Activated naive CD4-positive, alpha-beta T cell treated with anti-CD3 and anti-CD28 coated beads, Interleukin-2, amount 50 U/mL, for 24 hours (primary cell): ENCODE measurements around the gene PPFIA4.

Experiments used
- H3K27ac Mint-ChIP-seq: one replicate; pipeline ENCODE4 v1.8.0; 2021; ENCODE audit warnings: mild to moderate bottlenecking, mixed read lengths
- H3K27me3 Mint-ChIP-seq: one replicate; pipeline ENCODE4 v1.8.0; 2021; ENCODE audit warnings: mixed read lengths
- H3K36me3 Mint-ChIP-seq: one replicate; pipeline ENCODE4 v1.8.0; 2021; ENCODE audit warnings: mixed read lengths
- H3K4me1 Mint-ChIP-seq: one replicate; pipeline ENCODE4 v1.8.0; 2021; ENCODE audit warnings: mixed read lengths
- H3K4me3 Mint-ChIP-seq: one replicate; pipeline ENCODE4 v1.8.0; 2021; ENCODE audit warnings: mild to moderate bottlenecking, mixed read lengths
- H3K9me3 Mint-ChIP-seq: one replicate; pipeline ENCODE4 v1.8.0; 2021; ENCODE audit warnings: mixed read lengths

The PPFIA4 gene

DNA sequence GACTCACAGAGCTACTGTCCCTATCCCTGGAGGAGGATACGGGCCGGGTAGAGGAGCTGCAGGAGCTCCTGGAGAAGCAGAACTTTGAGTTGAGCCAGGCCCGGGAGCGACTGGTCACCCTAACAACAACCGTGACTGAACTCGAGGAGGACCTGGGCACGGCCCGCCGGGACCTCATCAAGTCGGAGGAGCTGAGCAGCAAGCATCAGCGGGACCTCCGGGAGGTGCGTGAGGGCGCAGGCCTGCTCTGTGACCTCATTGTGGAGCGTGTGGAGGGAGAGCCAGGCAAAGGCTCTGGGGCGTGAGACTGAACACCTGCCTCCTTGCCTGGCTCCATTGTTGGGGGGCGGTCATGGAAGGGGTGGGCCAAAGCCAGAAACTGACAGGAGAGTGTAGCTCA is 19.0 kb downstream of the PPFIA4 start:
- no peak overlapping the region for H3K4me3 Mint-ChIP-seq
- H3K27ac Mint-ChIP-seq, result no peak overlapping the region
- no peaks in the 10 kb centered on the region for H3K36me3 Mint-ChIP-seq
- no peaks in the 10 kb centered on the region for H3K4me1 Mint-ChIP-seq
- H3K9me3 Mint-ChIP-seq, result no peaks in the 10 kb centered on the region
- H3K27me3 Mint-ChIP-seq, result no peaks in the 10 kb centered on the region

GRCh38 chr1:203045821-203046594 is 19.7 kb downstream of the PPFIA4 start:
- H3K27me3 Mint-ChIP-seq, result no peaks in the 10 kb centered on the region

DNA sequence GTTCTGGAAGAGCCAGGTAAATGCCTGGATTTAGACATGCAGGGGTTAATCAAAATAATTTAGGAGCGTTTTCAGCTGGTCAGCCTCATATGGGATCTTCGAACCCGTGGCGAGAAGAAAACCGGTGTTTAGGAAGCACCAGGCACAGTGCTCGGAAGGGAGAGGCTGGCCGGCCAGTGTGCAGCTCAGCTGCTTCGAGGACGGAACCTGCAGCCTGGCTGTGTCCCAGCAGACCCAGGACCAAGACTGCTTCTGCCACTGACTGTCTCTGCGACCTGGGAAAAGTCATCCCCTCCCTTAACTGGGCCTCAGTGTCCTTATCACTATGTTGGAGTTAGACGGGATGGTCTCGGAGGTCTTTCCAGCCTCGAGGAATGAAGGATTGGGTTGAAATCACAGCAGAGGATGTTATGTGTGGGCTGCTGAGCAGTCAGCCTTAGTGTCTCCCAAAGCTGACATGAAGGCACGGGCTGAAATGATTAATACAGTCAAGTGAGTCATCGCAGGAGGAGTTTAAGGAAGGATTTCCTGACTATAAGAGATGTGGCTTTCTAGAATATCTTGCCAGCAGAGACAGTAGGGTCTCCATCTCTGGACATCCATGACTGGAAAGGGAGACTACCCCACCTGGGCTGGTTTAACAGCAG is 20.8 kb downstream of the PPFIA4 start:
- no peaks in the 10 kb centered on the region for H3K4me1 Mint-ChIP-seq
- no peak overlapping the region for H3K27ac Mint-ChIP-seq
- H3K36me3 Mint-ChIP-seq, result no peaks in the 10 kb centered on the region
- H3K4me3 Mint-ChIP-seq, result no peak overlapping the region
- H3K27me3 Mint-ChIP-seq, result no peaks in the 10 kb centered on the region
- H3K9me3 Mint-ChIP-seq, result no peaks in the 10 kb centered on the region

More at GRCh38 chr1:203045821-203046594, 19.7 kb downstream of the PPFIA4 start:
- Mint-ChIP-seq H3K9me3 (no peaks in the 10 kb centered on the region), H3K4me3 (no peak overlapping the region), H3K27ac (no peak overlapping the region), H3K36me3 (no peaks in the 10 kb centered on the region), H3K4me1 (no peaks in the 10 kb centered on the region)

- Mint-ChIP-seq H3K27me3 (no peaks in the 10 kb centered on the region), H3K4me1 (no peaks in the 10 kb centered on the region), H3K4me3 (no peak overlapping the region), H3K36me3 (no peaks in the 10 kb centered on the region), H3K27ac (no peak overlapping the region), H3K9me3 (no peaks in the 10 kb centered on the region)
These were observed 21.8 kb downstream of the PPFIA4 start for GRCh38 chr1:203048086-203048485.

GRCh38 chr1:203048555-203049051 is 22.3 kb downstream of the PPFIA4 start:
- no peak overlapping the region for H3K4me3 Mint-ChIP-seq
- no peaks in the 10 kb centered on the region for H3K27me3 Mint-ChIP-seq
- no peaks in the 10 kb centered on the region for H3K9me3 Mint-ChIP-seq
- H3K4me1 Mint-ChIP-seq, result no peaks in the 10 kb centered on the region
- H3K27ac Mint-ChIP-seq, result no peak overlapping the region
- H3K36me3 Mint-ChIP-seq, result no peaks in the 10 kb centered on the region

DNA sequence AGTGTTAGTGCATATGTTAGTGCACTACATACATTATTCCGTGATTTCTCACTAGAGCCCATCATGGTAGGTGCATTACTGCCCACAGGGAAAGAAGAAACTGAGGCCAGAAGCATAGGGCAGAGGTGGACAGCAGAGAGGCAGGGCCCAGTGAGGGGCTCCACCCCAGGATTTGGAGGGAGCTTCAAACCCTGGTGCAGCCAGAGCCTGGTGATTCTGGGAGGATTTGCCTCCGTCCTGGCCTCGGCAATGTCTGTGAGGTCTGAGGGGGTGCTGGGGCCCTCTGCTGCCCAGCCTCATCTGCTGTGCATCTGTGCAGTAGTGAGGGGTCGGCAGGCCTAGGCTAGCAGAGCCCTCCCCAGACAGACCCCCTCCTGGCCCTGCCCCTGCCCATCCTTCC is 22.8 kb downstream of the PPFIA4 start:
- Mint-ChIP-seq H3K4me1 (no peaks in the 10 kb centered on the region), H3K4me3 (no peak overlapping the region), H3K36me3 (no peaks in the 10 kb centered on the region), H3K27me3 (no peaks in the 10 kb centered on the region), H3K9me3 (no peaks in the 10 kb centered on the region), H3K27ac (no peak overlapping the region)

- Mint-ChIP-seq H3K4me1 (no peaks in the 10 kb centered on the region), H3K36me3 (no peaks in the 10 kb centered on the region), H3K27ac (no peak overlapping the region), H3K27me3 (no peaks in the 10 kb centered on the region), H3K4me3 (no peak overlapping the region), H3K9me3 (no peaks in the 10 kb centered on the region)
These were observed 23.4 kb downstream of the PPFIA4 start for GRCh38 chr1:203049576-203050180.

- Mint-ChIP-seq H3K4me1 (no peaks in the 10 kb centered on the region), H3K27me3 (no peaks in the 10 kb centered on the region), H3K4me3 (no peak overlapping the region), H3K36me3 (no peaks in the 10 kb centered on the region), H3K27ac (no peak overlapping the region), H3K9me3 (no peaks in the 10 kb centered on the region)
These were observed 24.5 kb downstream of the PPFIA4 start for GRCh38 chr1:203050826-203051225.

DNA sequence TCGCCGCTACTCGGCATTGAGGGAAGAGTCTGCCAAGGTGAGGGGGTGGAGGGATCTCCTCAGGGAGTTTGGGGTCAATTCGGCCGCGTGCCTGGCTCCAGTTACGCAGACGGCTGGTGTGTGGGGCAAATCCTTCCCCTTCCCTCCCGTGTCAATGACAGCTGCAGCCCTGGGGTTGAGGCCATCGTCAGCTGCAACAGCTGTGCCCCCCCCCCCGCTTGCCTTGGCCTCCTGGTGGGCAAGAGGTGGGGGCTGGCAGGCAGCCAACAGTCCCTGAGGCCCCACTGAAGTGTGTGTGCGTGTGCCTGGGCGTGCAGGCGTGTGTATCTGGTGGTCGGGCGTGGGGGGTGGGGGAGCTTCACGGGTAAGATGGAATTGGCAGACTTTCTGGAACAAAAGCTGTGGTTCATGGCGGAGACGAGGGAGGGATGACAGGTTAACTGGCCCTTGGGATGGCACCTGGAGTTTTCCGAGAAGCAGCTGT is 25.6 kb downstream of the PPFIA4 start:
- no peaks in the 10 kb centered on the region for H3K4me1 Mint-ChIP-seq
- H3K4me3 Mint-ChIP-seq, result no peak overlapping the region
- H3K27ac Mint-ChIP-seq, result no peak overlapping the region
- H3K9me3 Mint-ChIP-seq, result no peaks in the 10 kb centered on the region
- H3K36me3 Mint-ChIP-seq, result no peaks in the 10 kb centered on the region
- H3K27me3 Mint-ChIP-seq, result no peaks in the 10 kb centered on the region

GRCh38 chr1:203052601-203053000 is 26.3 kb downstream of the PPFIA4 start:
- Mint-ChIP-seq H3K27me3 (no peaks in the 10 kb centered on the region), H3K9me3 (no peaks in the 10 kb centered on the region), H3K36me3 (no peaks in the 10 kb centered on the region), H3K4me1 (no peaks in the 10 kb centered on the region), H3K4me3 (no peak overlapping the region), H3K27ac (no peak overlapping the region)

DNA sequence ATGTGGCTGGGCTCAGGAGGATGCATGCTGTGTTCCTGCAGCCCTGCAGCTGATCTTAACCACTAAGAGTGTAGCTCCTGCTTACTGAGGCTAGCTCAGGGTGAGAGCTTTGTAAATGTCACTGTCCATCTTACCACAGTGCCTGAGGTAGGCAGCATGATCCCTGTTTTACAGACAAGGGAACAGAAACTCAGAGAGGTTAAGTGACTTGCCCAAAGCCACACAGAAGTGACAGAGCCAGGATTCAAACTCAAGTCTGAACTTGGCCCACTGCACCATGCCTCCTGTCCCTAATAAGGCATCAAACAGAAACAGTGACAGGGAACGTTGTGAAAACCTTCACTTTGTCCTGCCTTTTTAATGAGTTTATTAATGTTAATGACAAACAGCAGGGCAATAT is 27.9 kb downstream of the PPFIA4 start:
- Mint-ChIP-seq H3K4me3 (no peak overlapping the region), H3K27ac (no peak overlapping the region), H3K27me3 (no peaks in the 10 kb centered on the region), H3K36me3 (no peaks in the 10 kb centered on the region), H3K9me3 (no peaks in the 10 kb centered on the region), H3K4me1 (no peaks in the 10 kb centered on the region)

DNA sequence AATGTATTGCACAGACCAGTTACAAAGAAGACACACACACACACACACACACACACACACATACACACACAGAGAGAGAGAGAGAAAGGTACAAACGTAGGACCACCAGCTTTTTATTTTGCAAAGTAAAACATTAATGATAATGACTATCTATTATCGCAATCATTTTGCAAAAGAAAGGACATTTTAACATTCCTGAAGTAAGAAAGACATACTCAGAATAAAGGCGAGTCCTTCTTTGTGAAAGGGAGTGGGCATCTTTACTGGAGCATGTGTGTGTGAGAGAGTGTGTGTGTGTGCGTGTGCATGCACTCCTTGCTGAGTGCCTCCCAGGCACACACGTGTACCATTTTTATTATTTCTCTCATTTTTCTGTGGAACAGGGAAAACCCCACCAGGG is 28.4 kb downstream of the PPFIA4 start:
- Mint-ChIP-seq H3K36me3 (no peaks in the 10 kb centered on the region), H3K4me3 (no peak overlapping the region), H3K4me1 (no peaks in the 10 kb centered on the region), H3K27ac (no peak overlapping the region), H3K27me3 (no peaks in the 10 kb centered on the region), H3K9me3 (no peaks in the 10 kb centered on the region)

DNA sequence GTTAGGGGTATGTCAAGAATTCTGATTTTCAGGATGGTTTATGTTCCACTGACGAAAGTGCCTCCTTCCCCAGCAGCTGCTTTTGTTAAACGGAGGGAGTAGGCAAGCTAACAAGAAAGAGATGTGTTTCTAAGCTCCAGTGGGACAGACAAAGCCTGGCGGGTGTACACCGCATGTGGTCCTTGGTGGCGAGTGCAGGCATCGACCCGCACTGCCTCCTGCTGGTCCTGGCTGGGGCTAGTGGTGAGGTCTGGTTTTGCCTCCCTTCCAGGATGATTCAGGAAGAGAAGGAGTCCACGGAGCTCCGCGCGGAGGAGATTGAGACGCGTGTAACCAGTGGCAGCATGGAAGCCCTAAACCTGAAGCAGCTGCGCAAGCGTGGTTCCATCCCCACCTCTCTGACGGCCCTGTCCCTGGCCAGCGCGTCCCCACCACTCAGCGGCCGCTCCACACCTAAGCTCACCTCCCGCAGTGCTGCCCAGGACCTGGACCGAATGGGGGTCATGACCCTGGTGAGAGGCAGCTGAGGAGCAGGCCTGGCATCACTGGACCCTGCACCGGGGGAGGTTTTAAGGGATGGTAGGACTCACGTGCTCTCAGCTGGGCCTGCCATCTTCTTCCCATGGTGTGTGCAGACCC is 29.0 kb downstream of the PPFIA4 start:
- Mint-ChIP-seq H3K27me3 (no peaks in the 10 kb centered on the region), H3K27ac (no peak overlapping the region), H3K4me1 (no peaks in the 10 kb centered on the region), H3K4me3 (no peak overlapping the region), H3K36me3 (no peaks in the 10 kb centered on the region), H3K9me3 (no peaks in the 10 kb centered on the region)

- Mint-ChIP-seq H3K27me3 (no peaks in the 10 kb centered on the region), H3K36me3 (no peaks in the 10 kb centered on the region), H3K9me3 (no peaks in the 10 kb centered on the region), H3K4me1 (no peaks in the 10 kb centered on the region), H3K27ac (no peak overlapping the region), H3K4me3 (no peak overlapping the region)
These were observed 29.7 kb downstream of the PPFIA4 start for GRCh38 chr1:203056012-203056411.

DNA sequence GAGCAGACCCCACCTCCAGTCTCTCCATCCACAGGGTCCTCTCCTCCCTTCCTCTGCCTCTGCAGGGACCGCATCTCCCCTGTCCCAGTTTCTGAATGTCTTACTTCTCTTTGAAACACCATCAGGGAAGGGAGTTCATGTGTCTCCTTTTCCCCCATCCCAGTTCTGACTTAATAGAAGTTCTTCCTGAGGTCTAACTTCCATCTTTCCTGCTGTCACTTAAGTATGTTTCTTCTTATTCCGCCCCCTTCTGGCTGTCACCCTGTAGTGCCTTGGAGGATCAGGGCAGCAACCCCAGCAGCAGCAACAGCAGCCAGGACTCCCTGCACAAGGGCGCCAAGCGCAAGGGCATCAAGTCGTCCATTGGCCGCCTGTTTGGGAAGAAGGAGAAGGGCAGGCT is 30.2 kb downstream of the PPFIA4 start:
- H3K27ac Mint-ChIP-seq, result no peak overlapping the region
- no peaks in the 10 kb centered on the region for H3K4me1 Mint-ChIP-seq
- no peak overlapping the region for H3K4me3 Mint-ChIP-seq
- no peaks in the 10 kb centered on the region for H3K36me3 Mint-ChIP-seq
- H3K27me3 Mint-ChIP-seq, result no peaks in the 10 kb centered on the region
- no peaks in the 10 kb centered on the region for H3K9me3 Mint-ChIP-seq
